VCaP (cell line): ENCODE measurements around the gene UGT2A3.
"Not testable (repeated sequence)": the region's sequence is repeated elsewhere in the genome, so short reads cannot be mapped to it uniquely, and the experiment has no call there.

Source experiments
- H3K27ac ChIP-seq: fragments of 450-650 bp; 2 replicates; pipeline ENCODE4 v1.5.1; 2017
- TF ChIP-seq, protein P1 (sequence below): fragments of 450-650 bp; conservative IDR thresholded peaks from 2 replicates; pipeline ENCODE4 v1.5.1; 2017; ENCODE audit warnings: mild to moderate bottlenecking, moderate library complexity

UGT2A3 gene

GRCh38 chr4:68948985-68949384, 2.6 kb downstream of the UGT2A3 start:
- H3K27ac ChIP-seq: no peak overlapping the region
- TF ChIP-seq, protein P1, sequence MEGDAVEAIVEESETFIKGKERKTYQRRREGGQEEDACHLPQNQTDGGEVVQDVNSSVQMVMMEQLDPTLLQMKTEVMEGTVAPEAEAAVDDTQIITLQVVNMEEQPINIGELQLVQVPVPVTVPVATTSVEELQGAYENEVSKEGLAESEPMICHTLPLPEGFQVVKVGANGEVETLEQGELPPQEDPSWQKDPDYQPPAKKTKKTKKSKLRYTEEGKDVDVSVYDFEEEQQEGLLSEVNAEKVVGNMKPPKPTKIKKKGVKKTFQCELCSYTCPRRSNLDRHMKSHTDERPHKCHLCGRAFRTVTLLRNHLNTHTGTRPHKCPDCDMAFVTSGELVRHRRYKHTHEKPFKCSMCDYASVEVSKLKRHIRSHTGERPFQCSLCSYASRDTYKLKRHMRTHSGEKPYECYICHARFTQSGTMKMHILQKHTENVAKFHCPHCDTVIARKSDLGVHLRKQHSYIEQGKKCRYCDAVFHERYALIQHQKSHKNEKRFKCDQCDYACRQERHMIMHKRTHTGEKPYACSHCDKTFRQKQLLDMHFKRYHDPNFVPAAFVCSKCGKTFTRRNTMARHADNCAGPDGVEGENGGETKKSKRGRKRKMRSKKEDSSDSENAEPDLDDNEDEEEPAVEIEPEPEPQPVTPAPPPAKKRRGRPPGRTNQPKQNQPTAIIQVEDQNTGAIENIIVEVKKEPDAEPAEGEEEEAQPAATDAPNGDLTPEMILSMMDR: no peak

DNA sequence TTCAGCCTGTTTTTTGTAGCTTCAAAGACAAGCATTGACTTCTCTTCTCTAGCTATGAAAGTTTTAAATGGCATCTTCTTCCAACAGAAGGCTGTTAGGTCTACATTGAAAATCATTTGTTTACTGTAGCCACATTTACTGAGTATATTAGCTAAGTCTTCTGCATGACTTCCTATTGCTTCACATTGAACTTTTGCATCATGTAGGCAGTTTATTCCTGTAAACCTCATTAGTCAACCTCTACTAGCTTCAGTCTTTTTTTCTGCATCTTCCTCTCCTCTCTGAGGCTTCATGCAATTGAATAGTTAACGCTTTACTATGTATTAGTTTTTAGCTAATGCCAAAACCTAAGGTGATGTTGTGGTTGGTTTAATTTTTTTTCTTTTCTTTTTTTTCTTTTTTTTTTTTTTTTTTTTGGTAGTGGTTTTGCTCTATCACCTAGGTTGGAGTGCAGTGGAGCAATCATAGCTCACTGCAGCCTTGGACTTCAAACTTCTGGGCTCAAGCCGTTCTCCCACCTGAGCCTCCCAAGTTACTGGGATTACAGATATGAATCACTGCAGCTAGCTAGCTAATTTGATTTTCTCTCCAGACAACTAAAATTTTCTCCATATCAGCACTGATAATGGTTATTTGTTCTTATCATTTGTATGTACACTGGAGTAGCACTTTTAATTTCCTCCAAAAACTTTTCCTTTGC, 3.4 kb downstream of the UGT2A3 start:
- H3K27ac ChIP-seq: no peak overlapping the region
- TF ChIP-seq, protein P1: no peak

DNA sequence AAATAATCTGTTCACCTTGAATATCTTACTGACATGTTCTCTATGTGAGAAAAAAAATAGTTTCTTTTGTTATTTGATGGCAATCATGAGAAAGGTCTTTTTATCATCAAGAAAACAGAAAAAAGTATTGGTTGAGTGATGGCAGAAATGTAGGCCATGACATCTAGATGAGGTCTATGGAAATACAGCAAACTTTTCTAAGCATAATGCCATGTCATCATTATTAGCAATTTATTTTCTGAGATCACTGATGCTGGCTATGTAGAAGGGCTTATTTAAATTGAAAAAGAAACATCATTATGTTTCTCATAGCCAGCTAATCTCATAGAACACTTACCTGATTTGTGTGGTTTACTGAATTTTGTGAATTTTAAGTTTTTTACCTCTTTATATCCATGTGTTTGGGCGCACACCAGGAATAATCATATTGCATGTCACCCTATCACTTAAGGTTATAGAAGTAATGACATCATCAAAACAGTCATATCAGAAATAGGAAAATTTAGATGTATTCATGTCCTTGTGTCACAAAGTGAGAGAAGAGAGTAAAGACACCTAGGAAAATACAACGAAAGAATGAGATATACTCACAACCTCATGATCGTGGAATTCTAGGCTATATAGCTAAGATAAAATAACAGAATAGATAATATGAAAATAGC, 22.4 kb downstream of the UGT2A3 start:
- TF ChIP-seq, protein P1: no peak
- no peak overlapping the region for H3K27ac ChIP-seq

DNA sequence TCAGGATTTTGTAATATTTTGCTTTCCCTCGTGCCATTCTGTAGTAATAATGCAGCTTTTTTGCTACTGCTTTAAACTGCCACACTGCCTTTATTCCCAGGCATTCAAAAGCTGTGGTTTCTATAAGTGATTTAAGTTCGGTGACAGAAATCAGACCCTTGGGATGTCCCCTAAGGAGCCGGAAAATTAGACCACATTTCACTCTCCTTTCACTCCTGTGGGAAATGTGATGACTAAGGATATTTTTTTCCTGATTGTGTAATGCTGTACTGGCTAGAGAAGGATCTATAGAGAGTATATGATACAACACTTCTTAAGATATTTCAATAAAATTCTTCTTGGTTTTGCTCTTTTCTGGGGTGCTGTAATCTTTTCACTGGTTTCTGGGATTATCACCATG, 24.4 kb downstream of the UGT2A3 start:
- TF ChIP-seq, protein P1: no peak
- H3K27ac ChIP-seq: no peak overlapping the region

- H3K27ac ChIP-seq: not testable (repeated sequence)
These were observed 29.4 kb downstream of the UGT2A3 start for GRCh38 chr4:68922202-68922601.

GRCh38 chr4:68921051-68921450, 30.6 kb downstream of the UGT2A3 start:
- H3K27ac ChIP-seq: no peak overlapping the region
- TF ChIP-seq, protein P1: no peak

GRCh38 chr4:68917016-68917415, 34.6 kb downstream of the UGT2A3 start:
- TF ChIP-seq, protein P1: no peak
- no peak overlapping the region for H3K27ac ChIP-seq

GRCh38 chr4:68912807-68913206, 38.8 kb downstream of the UGT2A3 start:
- TF ChIP-seq, protein P1: no peak

More at GRCh38 chr4:68912807-68913206, 38.8 kb downstream of the UGT2A3 start:
- no peak overlapping the region for H3K27ac ChIP-seq
